ENCODE measurements around the gene TAS2R10.

DNA sequence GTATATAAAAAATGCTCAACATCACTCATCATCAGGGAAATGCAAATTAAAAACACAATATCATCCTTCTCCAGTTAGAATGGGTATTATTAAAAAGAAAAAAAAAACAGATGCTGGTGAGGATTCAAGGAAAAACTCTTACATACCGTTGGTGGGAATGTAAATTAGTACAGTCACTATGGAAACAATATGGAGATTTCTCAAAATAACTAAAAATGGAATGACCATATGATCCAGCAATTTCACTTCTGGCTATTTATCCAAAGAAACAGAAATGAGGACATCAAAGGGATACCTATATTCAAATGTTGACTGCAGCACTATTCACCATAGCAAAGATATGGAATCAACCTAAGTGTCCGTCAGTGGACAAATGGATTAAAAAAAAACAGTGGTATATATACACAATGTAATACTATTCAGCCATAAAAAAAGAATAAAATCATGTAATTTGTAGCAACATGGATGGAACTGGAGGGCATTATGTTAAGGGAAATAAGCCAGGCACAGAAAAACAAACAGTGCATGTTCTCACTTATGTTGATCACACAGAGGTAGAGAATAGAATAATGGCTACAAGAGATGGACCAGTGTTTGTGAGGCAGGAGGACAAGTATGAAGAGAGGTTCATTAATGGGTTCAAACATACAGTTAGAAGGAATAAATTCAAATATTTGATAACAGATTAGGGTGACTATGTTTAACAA, 37.5 kb upstream of the TAS2R10 start:
- TF ChIP-seq, protein P1, sequence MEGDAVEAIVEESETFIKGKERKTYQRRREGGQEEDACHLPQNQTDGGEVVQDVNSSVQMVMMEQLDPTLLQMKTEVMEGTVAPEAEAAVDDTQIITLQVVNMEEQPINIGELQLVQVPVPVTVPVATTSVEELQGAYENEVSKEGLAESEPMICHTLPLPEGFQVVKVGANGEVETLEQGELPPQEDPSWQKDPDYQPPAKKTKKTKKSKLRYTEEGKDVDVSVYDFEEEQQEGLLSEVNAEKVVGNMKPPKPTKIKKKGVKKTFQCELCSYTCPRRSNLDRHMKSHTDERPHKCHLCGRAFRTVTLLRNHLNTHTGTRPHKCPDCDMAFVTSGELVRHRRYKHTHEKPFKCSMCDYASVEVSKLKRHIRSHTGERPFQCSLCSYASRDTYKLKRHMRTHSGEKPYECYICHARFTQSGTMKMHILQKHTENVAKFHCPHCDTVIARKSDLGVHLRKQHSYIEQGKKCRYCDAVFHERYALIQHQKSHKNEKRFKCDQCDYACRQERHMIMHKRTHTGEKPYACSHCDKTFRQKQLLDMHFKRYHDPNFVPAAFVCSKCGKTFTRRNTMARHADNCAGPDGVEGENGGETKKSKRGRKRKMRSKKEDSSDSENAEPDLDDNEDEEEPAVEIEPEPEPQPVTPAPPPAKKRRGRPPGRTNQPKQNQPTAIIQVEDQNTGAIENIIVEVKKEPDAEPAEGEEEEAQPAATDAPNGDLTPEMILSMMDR (IDR thresholded peaks at IDR 0.05): no peak
- no peak for TF ChIP-seq POLR2A (IDR thresholded peaks at IDR 0.05)
